GM21717 (cell line): ENCODE results near the gene GPX6.
"Not testable (repeated sequence)": the region's sequence is repeated elsewhere in the genome, so short reads cannot be mapped to it uniquely, and the experiment has no call there.

Source experiments
- ATAC-seq: cut with Tn5 transposase; IDR thresholded peaks from one replicate; pipeline ENCODE4 v1.9.1; 2021; ENCODE audit warnings: mild to moderate bottlenecking, moderate library complexity; ENCODE audit not compliant: unreplicated experiment

The GPX6 gene

GRCh38 chr6:28525496-28526039 is 10.0 kb upstream of the GPX6 start, which contains the start of gene GPX5:
TSS of gene GPX5 (plus strand) at chr6:28525881. CDS start at chr6:28526014, 133 bp downstream.
- no peak for ATAC-seq

DNA sequence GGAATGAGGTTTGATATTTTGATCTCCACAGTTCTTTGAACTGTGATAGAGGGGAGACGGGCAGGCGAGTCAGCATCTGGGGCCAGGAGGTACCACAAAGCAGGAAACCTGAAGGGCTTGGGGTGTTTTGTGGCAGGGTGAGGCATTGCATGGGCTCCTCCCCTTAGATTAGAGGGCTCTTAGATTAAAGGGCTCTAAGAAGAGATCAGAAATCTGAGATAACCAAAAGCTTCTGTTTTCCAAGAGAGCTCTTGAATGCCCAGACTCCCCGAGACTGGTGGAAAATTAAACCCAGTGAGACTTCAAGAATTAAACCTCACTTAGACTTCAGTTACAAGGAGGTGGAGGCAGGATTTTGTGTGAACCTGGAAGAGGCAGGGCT is 7.6 kb upstream of the GPX6 start:
- ATAC-seq, result no peak

- ATAC-seq, result no peak
Observed at GRCh38 chr6:28522594-28523240, 7.1 kb upstream of the GPX6 start.

DNA sequence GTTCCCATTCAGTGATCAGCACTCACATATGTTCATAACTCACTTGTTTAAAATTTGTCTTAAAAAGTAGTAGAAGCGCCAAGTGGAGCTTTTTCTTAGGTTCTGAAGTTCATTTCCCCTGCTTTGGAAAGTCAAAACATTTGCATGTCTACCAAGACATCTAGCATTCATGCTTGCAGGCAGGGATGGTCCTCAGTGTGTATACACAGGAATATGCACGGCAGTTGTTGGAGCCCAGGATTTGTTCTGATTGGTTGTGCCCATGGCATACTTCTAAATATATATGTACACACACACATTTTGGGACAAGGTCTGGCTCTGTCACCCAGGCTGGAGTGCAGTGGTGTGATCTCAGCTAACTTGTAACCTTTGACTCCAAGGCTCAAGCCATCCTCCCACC is 2.4 kb upstream of the GPX6 start:
- ATAC-seq, result no peak

DNA sequence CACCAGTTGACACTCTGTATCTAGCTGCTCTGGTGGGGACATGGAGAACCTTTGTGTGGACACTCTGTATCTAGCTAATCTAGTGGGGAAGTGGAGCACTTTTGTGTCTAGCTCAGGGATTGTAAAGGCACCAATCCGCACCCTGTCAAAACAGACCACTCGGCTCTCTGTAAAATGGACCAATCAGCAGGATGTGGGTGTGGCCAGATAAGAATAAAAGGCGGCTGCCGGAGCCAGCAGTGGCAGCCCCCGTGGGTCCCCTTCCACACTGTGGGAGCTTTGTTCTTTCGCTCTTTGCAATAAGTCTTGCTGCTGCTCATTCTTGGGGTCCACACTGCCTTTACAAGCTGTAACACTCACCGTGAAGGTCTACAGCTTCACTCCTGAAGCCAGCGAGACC is 3.2 kb downstream of the GPX6 start:
- ATAC-seq, result not testable (repeated sequence)

DNA sequence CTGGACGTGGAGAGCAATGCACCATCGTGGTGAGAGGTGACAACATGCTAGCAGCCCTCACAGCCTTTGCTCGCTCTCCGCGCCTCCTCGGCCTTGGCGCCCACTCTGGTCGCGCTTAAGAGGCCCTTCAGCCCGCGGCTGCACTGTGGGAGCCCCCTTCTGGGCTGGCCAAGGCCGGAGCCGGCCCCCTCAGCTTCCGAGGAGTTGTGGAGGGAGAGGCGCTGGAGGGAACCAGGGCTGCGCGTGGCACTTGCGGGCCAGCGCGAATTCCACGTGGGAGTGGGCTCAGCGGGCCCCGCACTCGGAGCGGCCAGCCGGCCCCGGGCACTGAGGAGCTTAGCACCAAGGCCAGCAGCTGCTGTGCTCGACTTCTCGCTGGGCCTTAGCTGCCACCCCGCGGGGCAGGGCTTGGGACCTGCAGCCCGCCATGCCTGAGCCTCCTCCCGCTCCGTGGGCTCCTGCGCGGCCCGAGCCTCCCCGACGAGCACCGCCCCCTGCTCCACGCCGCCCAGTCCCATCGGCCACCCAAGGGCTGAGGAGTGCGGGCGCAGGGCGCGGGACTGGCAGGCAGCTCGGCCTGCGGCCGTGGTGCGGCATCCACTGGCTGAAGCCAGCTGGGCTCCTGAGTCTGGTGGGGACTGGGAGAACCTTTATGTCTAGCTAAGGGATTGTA is 3.8 kb downstream of the GPX6 start:
- ATAC-seq, result no peak

DNA sequence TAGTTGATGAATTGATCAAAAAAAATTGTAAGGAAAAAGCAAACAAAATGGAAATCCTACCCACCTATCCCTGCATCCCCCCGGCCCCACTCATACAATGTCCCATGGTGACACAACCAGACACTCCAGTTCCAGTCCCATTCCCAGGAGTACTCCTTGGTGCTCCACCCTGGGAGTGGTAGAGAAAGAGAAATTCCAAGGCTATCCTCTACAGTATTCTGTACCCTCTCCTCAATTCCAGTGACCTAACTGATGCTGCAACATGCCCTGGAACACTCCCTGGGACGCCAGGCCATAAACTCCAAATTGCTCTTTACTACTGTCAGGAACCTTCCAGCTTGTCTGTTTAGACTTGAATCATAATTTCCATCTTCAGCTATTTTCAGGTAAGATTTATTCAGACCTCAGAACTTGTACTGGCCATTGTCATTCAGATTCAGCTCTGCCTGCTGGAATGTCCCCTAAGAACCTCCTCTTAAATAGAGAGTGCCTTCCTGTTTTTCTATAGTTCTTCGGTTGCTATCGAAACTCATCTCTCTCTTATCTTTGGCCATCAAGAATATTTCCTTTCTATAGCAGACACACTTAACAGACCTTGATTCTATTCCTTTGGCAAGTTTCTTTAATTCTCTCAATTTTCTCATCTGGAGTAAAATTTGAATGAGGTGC is 8.7 kb downstream of the GPX6 start:
- no peak for ATAC-seq

DNA sequence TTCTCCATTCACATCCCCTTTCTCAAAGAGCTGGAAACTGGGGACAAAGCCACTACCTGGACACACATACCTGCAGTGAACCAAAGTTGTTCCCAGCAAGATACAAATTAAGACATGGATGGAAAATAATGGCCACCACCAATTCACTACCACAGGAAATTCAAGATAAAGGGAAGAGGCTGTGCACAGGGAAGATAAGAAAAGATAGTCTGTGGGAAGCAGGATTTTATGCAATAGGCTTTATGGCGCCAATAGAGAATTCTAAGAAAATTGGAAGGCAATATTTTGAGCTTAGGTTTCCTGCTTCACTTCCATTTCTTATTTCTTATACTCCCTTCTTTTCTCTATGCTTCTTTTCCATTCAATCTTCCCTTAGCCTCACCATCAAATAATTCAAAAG is 9.9 kb downstream of the GPX6 start:
- no peak for ATAC-seq

DNA sequence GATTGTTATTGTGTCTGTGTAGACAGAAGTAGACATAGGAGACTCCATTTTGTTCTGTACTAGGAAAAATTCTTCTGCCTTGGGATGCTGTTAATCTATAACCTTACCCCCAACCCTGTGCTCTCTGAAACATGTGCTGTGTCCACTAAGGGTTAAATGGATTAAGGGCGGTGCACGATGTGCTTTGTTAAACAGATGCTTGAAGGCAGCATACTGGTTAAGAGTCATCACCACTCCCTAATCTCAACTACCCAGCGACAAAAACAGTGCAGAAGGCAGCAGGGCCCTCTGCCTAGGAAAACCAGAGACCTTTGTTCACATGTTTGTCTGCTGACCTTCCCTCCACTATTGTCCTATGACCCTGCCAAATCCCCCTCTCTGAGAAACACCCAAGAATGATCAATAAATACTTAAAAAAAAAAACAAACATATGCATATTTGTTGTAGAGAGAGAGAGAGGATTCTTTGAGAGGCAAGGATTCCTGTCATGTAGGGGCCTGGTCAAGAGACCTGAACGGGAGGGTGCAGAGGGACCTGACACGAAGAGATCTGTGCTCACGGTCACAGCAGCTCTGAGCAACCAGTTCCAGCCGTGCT is 12.8 kb downstream of the GPX6 start:
- ATAC-seq, result not testable (repeated sequence)

DNA sequence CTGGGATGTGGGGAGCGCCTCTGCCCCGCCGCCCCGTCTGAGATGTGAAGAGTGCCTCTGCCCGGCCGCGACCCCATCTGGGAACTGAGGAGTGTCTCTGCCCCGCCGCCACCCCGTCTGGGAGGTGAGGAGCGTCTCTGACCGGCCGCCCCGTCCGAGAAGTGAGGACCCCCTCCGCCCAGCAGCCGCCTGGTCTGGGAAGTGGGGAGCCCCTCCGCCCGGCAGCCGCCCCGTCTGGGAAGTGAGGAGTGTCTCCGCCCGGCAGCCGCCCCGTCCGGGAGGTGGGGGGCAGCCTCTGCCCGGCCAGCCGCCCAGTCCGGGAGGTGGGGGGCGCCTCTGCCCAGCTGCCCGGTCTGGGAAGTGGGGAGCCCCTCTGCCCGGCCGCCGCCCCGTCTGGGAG is 13.5 kb downstream of the GPX6 start:
- ATAC-seq, result not testable (repeated sequence)

DNA sequence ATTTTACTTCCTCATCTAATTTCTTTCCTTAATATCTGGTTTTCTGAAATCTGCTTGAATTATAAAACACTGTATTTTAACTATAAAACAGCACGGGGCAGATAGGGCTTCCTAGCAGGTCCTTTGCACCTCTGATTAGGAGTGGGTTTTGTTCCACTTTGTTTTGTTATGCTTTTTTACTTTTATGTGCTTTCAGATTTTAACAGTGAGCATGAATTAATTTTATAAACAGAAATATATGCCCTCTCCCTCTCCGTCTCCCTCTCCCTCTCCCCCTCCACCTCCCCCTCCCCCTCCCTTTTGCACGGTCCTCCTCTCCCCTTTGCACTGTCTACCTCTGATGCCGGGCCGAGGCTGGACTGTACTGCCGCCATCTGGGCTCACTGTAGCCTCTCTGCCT is 14.3 kb downstream of the GPX6 start:
- no peak for ATAC-seq

GRCh38 chr6:28497893-28498292 is 17.7 kb downstream of the GPX6 start:
- ATAC-seq, result no peak

GRCh38 chr6:28497306-28497705 is 18.3 kb downstream of the GPX6 start:
- ATAC-seq, result no peak

DNA sequence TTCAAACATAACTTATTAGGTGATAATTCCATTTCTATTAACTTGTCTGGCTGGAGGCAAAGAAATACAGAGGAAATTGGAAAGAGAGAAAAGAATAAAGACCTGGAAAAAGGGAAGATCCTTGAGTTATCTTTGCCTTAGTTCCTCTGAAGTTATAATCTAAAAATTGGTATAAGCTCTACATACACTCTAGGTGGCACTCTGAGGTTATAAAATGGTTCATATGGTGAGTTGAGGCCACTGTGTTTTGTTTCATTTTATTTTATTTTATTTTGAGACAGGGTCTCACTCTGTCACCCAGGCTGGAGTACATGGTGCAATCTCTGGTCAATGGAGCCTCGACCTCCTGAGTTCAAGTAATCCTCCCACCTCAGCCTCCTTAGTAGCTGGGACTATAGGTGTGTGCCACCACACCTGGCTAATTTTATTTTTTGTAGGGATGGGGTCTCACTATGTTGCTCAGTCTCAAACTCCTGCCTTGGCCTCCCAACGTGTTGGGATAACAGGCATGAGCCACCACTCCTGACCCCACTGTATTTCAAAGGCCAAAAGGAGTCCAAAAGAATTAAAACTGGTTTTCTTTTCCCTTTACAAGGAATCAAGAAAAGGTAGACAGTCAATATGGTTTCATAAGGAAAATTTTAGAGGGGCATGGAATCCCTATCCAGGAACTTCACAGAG is 19.4 kb downstream of the GPX6 start:
- no peak for ATAC-seq

GRCh38 chr6:28491984-28492317 is 23.6 kb downstream of the GPX6 start:
- ATAC-seq, result no peak

DNA sequence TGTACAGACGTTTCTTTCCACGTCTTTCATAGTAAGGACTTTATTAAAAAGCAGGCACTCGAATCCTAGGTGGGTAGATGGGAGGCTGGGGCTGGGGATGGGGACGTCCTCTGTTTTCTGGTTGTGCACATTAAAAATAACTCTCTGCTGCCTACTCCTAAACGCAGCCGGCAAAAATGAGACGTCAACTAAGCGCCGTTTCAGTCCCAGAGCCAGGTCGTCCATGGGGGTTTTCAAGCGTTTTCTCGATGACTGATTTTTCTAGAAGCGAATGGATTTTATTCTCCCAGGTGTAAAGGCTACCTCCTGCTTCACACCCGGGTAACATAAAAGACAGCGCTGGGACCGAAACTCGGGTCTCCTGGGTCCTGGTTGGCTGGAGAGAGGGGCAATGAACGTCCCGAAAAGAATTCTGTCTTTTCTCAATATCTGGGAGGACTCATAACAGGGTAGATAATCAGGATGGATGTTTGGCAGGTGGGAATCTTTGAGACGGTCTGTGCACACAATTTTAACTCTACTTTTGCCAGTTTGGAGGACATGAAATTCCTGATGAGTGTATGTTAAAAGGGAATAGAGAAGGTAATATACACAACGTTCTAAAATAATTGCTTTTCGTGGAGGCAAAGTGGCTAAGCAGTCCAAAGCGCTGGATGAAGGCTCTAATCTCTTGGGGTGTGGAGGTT is 25.2 kb downstream of the GPX6 start:
- ATAC-seq, result no peak

- peak; percentile 61 for ATAC-seq
Observed at GRCh38 chr6:28489366-28490204, 26.0 kb downstream of the GPX6 start.

- no peak for ATAC-seq
Observed at GRCh38 chr6:28488916-28489365, 26.7 kb downstream of the GPX6 start.

GRCh38 chr6:28486988-28487742 is 28.4 kb downstream of the GPX6 start:
- no peak for ATAC-seq
